HG03457 (cell line): ENCODE data around the gene DST.

ENCODE experiments used
- ATAC-seq: cut with Tn5 transposase; IDR thresholded peaks from one replicate; pipeline ENCODE4 v1.9.1; 2021; ENCODE audit warnings: moderate number of reproducible peaks; ENCODE audit not compliant: unreplicated experiment

Gene DST

GRCh38 chr6:56540232-56541029 is 102.3 kb downstream of the DST start:
- ATAC-seq = no peak

GRCh38 chr6:56539527-56540105 is 103.1 kb downstream of the DST start:
- ATAC-seq = no peak

GRCh38 chr6:56538851-56539250 is 103.8 kb downstream of the DST start:
- no peak for ATAC-seq

- no peak for ATAC-seq
These were observed 105.4 kb downstream of the DST start for GRCh38 chr6:56537223-56537770.

GRCh38 chr6:56536536-56536935 is 106.2 kb downstream of the DST start:
- no peak for ATAC-seq

- no peak for ATAC-seq
These were observed 107.1 kb downstream of the DST start for GRCh38 chr6:56535626-56536025.

GRCh38 chr6:56534680-56535419 is 107.8 kb downstream of the DST start:
- ATAC-seq = no peak

GRCh38 chr6:56532766-56533551 is 109.7 kb downstream of the DST start:
- no peak for ATAC-seq

- no peak for ATAC-seq
These were observed 110.7 kb downstream of the DST start for GRCh38 chr6:56531839-56532595.

GRCh38 chr6:56529594-56530191 is 113.0 kb downstream of the DST start:
- ATAC-seq = no peak

GRCh38 chr6:56528412-56528841 is 114.3 kb downstream of the DST start:
- ATAC-seq = no peak

- no peak for ATAC-seq
These were observed 114.8 kb downstream of the DST start for GRCh38 chr6:56527934-56528333.

- ATAC-seq = no peak
These were observed 115.7 kb downstream of the DST start for GRCh38 chr6:56526860-56527544.

GRCh38 chr6:56525974-56526789 is 116.5 kb downstream of the DST start:
- no peak for ATAC-seq

- no peak for ATAC-seq
These were observed 117.6 kb downstream of the DST start for GRCh38 chr6:56524891-56525703.

- ATAC-seq = no peak
These were observed 120.0 kb downstream of the DST start for GRCh38 chr6:56522495-56523270.

- ATAC-seq = no peak
These were observed 120.7 kb downstream of the DST start for GRCh38 chr6:56521976-56522375.
